ENCODE data around the gene B3GAT3.
"Not testable (repeated sequence)": the region's sequence is repeated elsewhere in the genome, so short reads cannot be mapped to it uniquely, and the experiment has no call there.

B3GAT3 gene

GRCh38 chr11:62621567-62622470, at the start of gene B3GAT3:
TSS of gene B3GAT3 (minus strand) at chr11:62621986. CDS start at chr11:62621947, 39 bp downstream.
- peak; percentile 94 for DNase-seq

- DNase-seq: no peak
These were observed 49.4 kb upstream of the B3GAT3 start for GRCh38 chr11:62671236-62671607.

DNA sequence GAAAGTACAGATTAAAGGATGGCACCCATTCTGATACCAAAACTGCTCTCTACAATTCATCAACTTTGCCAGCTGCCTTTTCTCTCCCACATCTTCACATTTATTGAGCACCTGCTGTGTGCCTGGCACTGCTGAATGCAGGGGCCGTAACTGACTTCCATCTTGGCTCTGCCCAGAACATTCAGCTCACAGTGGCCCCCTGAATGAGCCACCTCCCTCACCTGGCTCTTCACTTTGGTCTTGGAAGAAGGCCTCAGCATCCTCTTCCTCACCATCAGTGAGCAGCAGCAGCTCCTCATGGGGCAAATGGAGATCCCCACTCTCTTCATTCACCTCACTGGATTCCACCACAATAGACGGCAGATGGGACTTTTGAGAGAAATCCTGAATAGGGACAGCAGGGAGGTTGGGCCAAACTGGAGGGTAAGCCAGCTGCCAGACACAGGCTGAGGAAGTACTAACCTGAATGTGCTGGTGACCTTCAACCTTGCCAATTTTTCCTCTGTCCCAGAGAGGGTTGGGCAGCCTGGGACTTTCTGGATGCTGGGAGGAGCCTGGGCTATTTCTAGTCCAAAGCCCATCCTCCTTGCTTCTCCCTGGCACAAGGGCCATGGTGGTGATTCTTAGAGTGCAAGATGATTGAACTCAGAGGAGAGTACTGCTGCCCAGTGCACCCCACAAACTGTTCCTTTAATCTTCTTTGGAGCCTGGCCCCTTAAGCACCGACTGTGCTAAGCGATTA, 47.8 kb upstream of the B3GAT3 start:
- no peak for DNase-seq

- no peak for DNase-seq
These were observed 45.7 kb upstream of the B3GAT3 start for GRCh38 chr11:62667460-62667859.

- DNase-seq: no peak
These were observed 44.6 kb upstream of the B3GAT3 start for GRCh38 chr11:62666259-62666926.

GRCh38 chr11:62665599-62666258, 43.9 kb upstream of the B3GAT3 start:
- peak; percentile 59 for DNase-seq

- DNase-seq: peak; percentile 95
These were observed 43.4 kb upstream of the B3GAT3 start, which contains the start of the genes C11orf98 and CSKMT for GRCh38 chr11:62665075-62665598. TSS of gene C11orf98 (minus strand) at chr11:62665210. CDS start at chr11:62665169, 41 bp downstream. TSS of gene CSKMT (plus strand) at chr11:62665312. CDS start at chr11:62665880, 568 bp downstream.

GRCh38 chr11:62664405-62665074, 42.8 kb upstream of the B3GAT3 start:
- peak; percentile 38 for DNase-seq

DNA sequence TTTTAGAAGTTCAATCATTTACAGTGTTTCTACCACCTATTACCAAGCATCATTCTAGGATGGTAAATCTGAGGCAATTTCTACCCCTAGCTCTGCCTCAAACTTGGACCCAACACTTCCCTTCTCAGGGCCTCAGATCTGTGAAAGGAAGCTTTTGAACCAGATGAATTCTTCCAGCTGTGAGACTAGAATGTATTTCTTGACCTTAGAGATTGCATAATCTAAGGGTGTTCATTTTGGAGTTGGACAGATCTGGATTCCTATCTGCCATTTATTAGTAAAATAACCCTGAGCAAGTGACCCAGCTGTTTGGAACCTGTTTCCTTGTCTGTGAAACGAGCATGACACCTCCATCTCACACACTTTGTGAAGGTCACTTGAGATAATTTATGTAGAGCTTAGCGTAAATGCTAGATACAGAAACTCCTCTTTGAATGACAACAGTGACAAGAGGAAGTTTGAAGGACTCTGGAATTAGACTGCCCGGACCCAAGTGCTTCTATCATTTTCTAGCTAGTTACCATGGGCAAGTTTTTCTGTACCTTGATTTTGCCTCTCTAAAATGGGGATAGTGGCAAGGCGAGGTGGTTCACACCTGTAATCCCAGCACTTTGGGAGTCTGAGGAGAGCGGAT, 35.1 kb upstream of the B3GAT3 start:
- DNase-seq: no peak

DNA sequence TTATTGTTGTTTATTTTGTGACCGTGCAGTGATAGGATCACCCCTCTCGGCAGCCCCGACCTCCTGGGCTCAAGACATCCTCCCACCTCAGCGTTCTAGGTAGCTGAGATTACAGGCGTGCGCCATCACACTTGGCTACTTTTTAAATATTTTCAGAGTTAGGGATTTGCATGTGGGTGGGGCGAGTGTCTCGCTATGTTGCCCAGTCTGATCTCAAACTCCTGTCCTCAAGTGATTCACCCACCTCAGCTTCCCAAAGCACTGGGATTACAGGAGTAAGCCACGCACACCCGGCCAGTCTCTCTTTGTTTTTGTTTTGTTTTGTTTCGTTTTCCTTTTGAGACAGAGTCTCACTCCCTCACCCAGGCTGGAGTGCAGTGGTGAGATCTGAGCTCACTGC, 32.5 kb upstream of the B3GAT3 start:
- no peak for DNase-seq

GRCh38 chr11:62652161-62653006, 30.6 kb upstream of the B3GAT3 start:
- DNase-seq: no peak

GRCh38 chr11:62650283-62650682, 28.5 kb upstream of the B3GAT3 start:
- not testable (repeated sequence) for DNase-seq

DNA sequence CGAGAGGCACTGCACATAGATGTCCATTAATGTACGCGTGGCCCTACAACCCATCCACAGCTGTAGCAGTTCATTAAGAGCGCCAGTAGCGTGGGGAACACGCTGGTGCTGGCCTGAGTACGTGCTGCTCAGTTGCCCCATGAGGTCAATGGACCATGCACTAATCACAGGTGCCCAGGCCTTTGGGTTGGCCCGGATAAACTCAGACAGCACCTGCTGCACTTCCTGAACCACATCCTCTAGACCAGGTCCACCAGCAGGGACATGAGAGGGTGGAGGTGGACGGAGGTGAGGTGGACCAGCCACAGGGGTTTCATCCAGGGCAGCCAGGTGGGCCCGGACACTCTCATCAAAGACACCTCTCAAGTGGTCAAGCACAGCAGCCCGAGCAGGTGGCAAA, 27.7 kb upstream of the B3GAT3 start:
- no peak for DNase-seq

GRCh38 chr11:62648967-62649364, 27.2 kb upstream of the B3GAT3 start:
- DNase-seq: no peak

- no peak for DNase-seq
These were observed 26.6 kb upstream of the B3GAT3 start for GRCh38 chr11:62648185-62648966.

DNA sequence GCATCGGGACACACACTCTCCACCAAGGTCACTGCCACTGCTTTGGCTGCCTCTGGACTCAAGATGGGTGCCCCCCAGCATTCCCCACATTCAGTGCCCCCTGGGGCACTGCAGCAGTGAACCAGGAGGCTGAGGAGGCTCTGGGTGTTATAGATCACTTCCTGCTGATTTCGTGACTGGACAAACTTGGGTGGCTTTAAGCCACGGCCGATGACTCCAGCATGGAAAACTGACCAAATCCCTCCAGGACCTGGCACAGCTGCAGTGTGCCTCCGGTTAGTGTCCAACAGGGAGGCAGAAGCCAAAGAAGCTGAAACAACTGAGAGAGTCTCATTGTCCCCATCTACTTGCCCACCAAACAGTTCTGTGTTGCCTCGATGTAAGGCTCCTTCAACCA, 25.8 kb upstream of the B3GAT3 start:
- DNase-seq: no peak

GRCh38 chr11:62646825-62647608, 25.2 kb upstream of the B3GAT3 start:
- DNase-seq: no peak

- DNase-seq: peak; percentile 99
These were observed 24.4 kb upstream of the B3GAT3 start, which contains the start of gene GANAB for GRCh38 chr11:62645946-62646824. TSS of gene GANAB (minus strand) at chr11:62646613. CDS start at chr11:62646599, 14 bp downstream.
